CD4-positive, alpha-beta T cell treated with Interleukin-6 at 100 ng/mL for 8 hours (primary cell): ENCODE data around the gene OR5M10.
"Not testable (repeated sequence)": the region's sequence is repeated elsewhere in the genome, so short reads cannot be mapped to it uniquely, and the experiment has no call there.

Experiments
- DNase-seq: peaks from one replicate; pipeline ENCODE4 v3.0.0-alpha.2; 2020; ENCODE audit warnings: mixed read lengths, low spot score

Gene OR5M10

DNA sequence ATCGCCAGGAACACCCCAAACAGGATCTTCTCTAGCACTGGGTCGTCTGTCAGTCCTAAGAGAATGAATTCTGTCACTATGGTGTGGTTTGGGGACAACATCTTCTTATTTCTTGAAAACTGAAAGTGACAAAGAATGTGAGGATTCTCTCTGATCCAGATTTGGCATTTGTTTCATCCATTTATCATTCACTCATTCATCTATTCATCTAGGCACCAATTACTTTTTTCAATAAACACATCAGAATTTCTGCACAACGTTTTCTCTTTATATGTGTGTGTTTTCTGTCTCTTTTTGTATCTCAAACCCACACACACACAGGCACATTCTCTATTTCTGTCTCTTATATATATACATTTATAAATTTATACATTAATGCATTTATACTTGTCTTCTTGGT, at the start of gene OR5M10:
TSS of gene OR5M10 (minus strand) at position 101 of the 400 bp plus-strand sequence. CDS start at position 101, 0 bp downstream.
- DNase-seq = no peak

DNA sequence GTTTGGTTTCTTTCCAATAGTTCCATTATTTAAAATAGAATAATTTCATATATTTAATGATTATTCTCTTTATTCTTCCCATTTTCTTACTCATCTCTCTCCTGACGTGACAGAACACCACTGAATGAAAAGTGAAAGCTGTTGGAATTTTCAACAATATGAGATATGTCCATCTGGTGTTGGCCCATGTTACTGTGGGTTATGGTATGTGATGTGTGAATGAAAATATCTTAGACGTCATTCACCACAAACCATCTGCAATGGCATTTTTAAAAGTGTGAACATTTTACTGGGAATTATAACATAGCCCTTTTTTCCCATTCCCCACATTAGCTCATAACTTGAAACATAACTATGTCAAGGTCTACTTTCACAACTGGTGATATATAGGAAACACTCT, 48.4 kb upstream of the OR5M10 start:
- no peak for DNase-seq

DNA sequence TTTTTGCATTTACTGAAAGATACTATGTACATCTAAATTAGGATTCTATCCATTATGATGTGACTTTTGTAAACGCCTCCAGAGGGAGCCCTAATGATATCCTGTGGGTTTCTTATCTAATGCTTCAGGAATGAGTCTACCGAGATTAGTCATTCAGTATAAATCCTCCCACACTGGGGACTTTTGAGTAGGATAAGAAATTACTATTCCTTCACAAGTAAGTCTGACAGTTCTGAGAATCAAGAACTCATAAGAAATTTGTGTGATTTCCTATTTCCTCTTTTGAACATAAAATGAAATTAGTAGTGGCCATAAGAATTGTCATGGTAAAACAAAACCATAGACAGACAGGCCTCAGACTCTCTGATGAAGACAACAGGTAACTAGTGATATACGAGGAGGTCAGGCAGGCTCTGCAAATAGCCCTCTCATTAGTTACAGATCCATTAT, 47.2 kb upstream of the OR5M10 start:
- DNase-seq = no peak

DNA sequence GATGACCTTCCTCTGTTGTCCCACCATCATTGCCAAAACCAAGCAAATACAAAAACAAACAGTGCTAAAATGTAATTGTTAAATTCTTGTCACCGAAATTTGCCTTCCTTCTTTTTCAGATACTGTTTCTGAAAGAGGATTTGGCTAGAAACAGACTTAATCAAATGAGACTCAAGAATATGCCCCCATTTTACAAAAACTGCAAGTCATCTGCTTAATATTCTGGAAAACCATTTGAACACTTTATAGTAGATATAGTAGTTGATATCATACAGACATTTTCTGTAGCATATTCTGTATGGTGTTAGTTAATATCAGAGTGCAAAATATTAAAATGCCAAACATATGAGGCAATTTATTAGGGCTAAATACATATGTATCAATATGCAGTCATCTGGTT, 33.7 kb upstream of the OR5M10 start:
- DNase-seq = no peak

DNA sequence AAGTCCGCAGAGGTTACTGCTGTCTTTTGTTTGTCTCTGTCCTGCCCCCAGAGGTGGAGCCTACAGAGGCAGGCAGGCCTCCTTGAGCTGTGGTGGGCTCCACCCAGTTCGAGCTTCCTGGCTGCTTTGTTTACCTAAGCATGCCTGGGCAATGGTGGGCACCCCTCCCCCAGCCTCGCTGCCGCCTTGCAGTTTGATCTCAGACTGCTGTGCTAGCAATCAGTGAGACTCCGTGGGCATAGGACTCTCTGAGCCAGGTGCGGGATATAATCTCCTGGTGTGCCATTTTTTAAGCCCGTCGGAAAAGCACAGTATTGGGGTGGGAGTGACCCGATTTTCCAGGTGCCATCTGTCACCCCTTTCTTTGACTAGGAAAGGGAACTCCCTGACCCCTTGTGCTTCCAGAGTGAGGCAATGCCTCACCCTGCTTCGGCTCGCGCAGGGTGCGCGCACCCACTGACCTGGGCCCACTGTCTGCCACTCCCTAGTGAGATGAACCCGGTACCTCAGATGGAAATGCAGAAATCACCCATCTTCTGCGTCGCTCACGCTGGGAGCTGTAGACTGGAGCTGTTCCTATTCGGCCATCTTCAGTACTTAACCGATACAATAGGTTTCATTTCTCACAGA, 14.7 kb upstream of the OR5M10 start:
- not testable (repeated sequence) for DNase-seq

DNA sequence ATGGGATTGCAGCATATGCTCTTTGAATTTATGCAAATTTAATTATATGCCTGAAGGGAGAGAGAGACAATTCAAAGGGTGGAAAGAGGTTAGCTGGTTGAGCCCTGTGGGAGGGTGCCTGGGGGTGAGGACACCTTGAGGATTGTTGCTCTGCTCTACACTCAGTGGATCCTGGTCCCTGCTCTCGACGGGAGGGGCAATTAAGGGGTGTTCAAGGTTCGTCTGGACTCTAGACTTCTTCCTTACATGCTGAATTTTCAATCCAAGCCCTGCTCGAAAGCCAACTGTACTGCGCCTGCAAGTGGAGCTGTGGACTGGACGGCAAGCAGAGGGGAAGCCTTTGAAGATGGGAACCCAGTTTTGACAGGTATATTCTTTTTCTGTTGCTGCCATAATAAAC, 18.9 kb downstream of the OR5M10 start:
- DNase-seq = no peak

DNA sequence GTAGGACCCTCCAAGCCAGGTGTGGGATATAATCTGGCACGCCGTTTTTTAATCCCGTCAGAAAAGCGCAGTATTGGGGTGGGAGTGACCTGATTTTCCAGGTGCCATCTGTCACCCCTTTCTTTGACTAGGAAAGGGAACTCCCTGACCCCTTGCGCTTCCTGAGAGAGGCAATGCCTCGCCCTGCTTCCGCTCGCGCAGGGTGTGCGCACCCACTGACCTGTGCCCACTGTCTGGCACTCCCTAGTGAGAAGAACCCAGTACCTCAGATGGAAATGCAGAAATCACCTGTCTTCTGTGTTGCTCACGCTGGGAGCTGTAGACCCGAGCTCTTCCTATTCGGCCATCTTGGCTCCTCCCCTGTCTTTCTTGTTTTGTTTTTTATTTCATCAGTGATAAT, 22.8 kb downstream of the OR5M10 start:
- DNase-seq = not testable (repeated sequence)

DNA sequence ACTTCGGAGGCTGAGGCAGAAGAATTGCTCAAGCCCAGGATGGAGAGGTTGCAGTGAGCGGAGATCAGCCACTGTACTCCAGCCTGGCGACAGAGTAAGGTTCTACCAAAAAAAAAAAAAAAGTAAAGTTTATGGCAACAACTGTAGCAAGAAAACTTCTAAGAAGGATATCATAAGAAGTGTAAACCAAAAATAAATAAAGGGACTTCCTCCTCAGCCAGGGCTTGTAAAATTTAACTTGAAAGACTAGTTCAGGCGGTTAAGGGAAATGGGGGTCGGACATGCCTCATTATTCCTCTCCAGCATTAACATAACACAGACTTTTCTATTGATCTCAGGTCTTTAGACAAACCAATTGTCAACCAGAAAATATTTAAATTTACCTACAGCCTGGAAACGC, 32.0 kb downstream of the OR5M10 start:
- DNase-seq = no peak

DNA sequence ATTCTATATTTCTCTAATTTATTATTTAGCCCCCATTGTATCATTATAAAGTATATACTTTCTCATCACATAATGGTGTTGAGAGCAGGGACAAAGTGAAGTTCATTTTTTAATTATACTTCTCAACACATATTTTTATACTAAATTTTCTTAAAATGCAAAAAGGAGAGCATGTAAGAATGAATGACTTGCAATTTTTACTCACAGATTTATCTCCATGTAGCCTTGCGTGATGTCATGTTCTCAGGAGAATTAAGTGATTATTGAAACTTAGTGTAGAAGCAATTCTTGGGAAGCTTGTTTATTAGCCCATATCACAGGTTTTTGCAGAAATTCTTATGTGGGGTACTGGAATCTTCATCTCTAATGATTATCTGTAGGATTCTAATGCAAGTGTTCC, 33.8 kb downstream of the OR5M10 start:
- no peak for DNase-seq

DNA sequence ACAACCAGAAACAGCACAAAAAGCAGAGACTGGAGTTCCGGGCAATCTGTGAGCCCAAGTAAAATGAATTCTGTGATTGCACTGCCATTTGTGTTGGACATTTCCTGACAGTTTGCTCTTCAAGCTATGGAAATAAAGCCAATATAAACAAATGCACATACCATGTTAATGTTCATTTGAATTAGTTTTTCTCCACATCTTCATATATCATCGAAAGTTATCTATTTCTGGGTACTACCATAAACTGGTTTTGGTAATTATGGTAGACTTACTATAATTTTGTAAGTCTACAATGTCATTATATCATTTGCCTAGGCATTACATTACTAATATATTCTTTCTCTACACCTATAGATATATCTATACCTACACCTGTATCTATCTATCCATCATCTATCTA, 34.4 kb downstream of the OR5M10 start, which contains the start of gene OR5M11:
TSS of gene OR5M11 (minus strand) at position 101 of the 400 bp plus-strand sequence. CDS start at position 101, 0 bp downstream.
- no peak for DNase-seq

DNA sequence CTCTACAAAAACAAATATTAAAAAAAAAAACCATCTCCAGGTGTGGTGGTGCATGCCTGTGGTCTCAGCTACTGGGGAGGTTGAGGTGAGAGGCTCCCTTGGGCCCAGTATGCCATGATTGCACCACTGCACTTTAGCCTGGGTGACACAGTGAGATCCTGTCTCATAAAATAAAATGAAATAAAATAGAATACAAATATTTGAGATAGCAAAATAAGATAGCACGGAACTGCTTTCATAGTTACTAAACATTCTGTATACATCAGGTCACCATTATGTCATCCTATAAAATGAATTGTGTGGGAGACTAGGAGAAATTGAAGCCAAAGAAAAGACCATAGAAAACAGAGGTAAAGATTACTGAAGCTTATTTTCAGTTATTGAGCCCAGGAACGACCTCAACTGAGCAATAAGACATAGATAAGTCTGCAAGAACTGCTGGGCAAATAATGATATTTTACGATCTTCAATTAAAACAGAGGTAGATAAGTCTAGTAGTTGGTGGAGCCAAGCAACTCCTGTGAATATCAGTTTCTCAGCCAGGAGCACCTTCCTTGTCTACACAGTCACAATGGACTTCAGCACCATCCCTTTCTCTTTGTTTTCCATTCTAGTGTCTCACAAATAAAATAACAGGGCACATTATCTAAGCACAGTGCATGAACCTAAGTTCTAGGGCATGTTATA, 44.3 kb downstream of the OR5M10 start:
- DNase-seq = no peak

DNA sequence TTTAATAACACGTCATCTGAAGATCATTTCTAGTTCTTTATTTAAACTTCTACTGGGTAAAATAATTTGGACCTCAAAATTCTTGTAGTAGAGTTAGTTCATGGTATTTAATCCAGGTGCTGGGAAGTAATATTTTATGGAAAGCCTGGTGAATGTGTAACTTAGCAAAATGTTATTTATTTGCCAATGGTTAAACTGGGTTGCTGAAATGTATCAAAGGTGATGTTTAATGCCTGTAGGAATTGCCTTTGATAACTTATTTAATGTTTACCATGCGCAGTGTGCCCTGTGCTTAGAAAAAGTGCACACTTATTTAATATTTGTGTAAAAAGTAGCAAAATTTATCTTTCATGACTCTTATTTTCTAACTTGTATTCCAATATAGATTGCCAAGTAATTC, 45.7 kb downstream of the OR5M10 start:
- no peak for DNase-seq
